Brain microvascular endothelial cell (primary cell): ENCODE results near the gene GJA4.
A peak's percentile ranks its signal among the peaks of the same experiment; 100 is the strongest.

Experiments
- DNase-seq: peaks from one replicate; pipeline ENCODE4 v3.0.0-alpha.2; 2020
- H3K27ac ChIP-seq: fragments of 250-450 bp; sonication (Bioruptor Pico); 2 replicates; pipeline ENCODE4 v1.5.1; 2020; ENCODE audit warnings: mild to moderate bottlenecking, moderate library complexity
- H3K27me3 ChIP-seq: fragments of 250-450 bp; sonication (Bioruptor Pico); replicated peaks from 2 replicates; pipeline ENCODE4 v1.5.1; 2020; ENCODE audit warnings: mild to moderate bottlenecking
- H3K36me3 ChIP-seq: fragments of 250-450 bp; sonication (Bioruptor Pico); replicated peaks from 2 replicates; pipeline ENCODE4 v1.5.1; 2020; ENCODE audit warnings: mild to moderate bottlenecking
- H3K4me3 ChIP-seq: 2 replicates; pipeline ENCODE4 v1.5.1; 2011; ENCODE audit warnings: low read depth, mild to moderate bottlenecking, control low read depth, low read length, moderate library complexity
- in situ Hi-C: cut with HindIII; loops from 2 replicates; pipeline ENCODE4 v1.10.0; 2017; ENCODE audit warnings: low sequenced_read_pairs, low pct_ligation_motif_present
- TF ChIP-seq, protein P1 (sequence below): IDR thresholded peaks from 2 replicates; pipeline ENCODE4 v1.5.1; 2011; ENCODE audit warnings: low read depth, mild to moderate bottlenecking, moderate library complexity, low read length, control low read depth, inconsistent platforms; ENCODE audit errors: missing control alignments

Gene GJA4

DNA sequence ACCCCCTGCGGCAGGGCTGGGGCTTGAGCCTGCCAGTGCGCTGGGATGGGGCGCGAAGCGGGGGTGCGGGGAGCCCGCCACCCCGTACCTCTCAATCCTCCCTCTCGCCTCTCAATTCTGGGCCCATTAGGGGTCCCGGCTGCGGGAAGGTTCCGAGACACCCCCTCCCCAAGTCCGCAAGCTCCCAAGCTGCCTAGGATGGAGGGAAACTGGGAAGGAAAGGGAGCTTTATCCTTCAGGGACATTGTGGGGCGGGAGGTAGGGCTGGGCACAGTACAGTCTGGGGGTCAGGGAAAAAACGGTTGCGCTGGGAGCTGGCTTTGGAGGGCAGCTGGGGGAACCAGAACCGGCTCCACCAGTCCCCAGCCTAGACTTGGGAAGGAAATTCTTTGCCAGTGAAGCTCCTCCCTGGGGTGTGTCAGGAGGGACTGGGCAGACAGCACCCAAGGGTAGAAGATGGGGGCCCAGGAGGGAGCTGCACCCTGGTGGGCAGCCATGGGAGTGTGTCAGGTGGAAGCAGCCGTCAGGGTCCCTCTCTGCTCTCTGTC is 10.9 kb upstream of the GJA4 start:
- TF ChIP-seq, protein P1, sequence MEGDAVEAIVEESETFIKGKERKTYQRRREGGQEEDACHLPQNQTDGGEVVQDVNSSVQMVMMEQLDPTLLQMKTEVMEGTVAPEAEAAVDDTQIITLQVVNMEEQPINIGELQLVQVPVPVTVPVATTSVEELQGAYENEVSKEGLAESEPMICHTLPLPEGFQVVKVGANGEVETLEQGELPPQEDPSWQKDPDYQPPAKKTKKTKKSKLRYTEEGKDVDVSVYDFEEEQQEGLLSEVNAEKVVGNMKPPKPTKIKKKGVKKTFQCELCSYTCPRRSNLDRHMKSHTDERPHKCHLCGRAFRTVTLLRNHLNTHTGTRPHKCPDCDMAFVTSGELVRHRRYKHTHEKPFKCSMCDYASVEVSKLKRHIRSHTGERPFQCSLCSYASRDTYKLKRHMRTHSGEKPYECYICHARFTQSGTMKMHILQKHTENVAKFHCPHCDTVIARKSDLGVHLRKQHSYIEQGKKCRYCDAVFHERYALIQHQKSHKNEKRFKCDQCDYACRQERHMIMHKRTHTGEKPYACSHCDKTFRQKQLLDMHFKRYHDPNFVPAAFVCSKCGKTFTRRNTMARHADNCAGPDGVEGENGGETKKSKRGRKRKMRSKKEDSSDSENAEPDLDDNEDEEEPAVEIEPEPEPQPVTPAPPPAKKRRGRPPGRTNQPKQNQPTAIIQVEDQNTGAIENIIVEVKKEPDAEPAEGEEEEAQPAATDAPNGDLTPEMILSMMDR = no peak
- Histone ChIP-seq H3K27me3 (peaks cover 30% of the 10 kb centered on the region), H3K27ac (no peak overlapping the region), H3K4me3 (no peak overlapping the region), H3K36me3 (no peaks in the 10 kb centered on the region)
- DNase-seq = no peak
- in situ Hi-C loops = no loop called here

DNA sequence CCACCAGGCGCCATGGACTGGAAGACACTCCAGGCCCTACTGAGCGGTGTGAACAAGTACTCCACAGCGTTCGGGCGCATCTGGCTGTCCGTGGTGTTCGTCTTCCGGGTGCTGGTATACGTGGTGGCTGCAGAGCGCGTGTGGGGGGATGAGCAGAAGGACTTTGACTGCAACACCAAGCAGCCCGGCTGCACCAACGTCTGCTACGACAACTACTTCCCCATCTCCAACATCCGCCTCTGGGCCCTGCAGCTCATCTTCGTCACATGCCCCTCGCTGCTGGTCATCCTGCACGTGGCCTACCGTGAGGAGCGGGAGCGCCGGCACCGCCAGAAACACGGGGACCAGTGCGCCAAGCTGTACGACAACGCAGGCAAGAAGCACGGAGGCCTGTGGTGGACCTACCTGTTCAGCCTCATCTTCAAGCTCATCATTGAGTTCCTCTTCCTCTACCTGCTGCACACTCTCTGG is 8.0 kb upstream of the GJA4 start:
- peaks cover 30% of the 10 kb centered on the region for H3K27me3 ChIP-seq
- in situ Hi-C loops = no loop called here

DNA sequence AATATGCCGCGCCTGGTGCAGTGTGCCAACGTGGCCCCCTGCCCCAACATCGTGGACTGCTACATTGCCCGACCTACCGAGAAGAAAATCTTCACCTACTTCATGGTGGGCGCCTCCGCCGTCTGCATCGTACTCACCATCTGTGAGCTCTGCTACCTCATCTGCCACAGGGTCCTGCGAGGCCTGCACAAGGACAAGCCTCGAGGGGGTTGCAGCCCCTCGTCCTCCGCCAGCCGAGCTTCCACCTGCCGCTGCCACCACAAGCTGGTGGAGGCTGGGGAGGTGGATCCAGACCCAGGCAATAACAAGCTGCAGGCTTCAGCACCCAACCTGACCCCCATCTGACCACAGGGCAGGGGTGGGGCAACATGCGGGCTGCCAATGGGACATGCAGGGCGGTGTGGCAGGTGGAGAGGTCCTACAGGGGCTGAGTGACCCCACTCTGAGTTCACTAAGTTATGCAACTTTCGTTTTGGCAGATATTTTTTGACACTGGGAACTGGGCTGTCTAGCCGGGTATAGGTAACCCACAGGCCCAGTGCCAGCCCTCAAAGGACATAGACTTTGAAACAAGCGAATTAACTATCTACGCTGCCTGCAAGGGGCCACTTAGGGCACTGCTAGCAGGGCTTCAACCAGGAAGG is 7.4 kb upstream of the GJA4 start:
- Histone ChIP-seq H3K4me3 (no peak overlapping the region), H3K27me3 (peaks cover 24% of the 10 kb centered on the region), H3K36me3 (no peaks in the 10 kb centered on the region), H3K27ac (no peak overlapping the region)
- in situ Hi-C loops = no loop called here
- DNase-seq = no peak
- TF ChIP-seq, protein P1 = no peak

More for the DNA sequence above, 8.0 kb upstream of the GJA4 start:
- Histone ChIP-seq H3K4me3 (no peak overlapping the region), H3K27ac (no peak overlapping the region), H3K36me3 (no peaks in the 10 kb centered on the region)
- DNase-seq = no peak
- TF ChIP-seq, protein P1 = no peak

DNA sequence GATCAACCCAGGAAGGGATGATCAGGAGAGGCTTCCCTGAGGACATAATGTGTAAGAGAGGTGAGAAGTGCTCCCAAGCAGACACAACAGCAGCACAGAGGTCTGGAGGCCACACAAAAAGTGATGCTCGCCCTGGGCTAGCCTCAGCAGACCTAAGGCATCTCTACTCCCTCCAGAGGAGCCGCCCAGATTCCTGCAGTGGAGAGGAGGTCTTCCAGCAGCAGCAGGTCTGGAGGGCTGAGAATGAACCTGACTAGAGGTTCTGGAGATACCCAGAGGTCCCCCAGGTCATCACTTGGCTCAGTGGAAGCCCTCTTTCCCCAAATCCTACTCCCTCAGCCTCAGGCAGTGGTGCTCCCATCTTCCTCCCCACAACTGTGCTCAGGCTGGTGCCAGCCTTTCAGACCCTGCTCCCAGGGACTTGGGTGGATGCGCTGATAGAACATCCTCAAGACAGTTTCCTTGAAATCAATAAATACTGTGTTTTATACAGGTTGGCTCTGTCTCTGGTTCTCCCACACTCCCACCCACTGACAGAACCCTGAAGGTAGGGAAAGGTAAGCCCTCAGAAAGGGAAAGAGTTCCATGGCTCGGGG is 6.8 kb upstream of the GJA4 start:
- DNase-seq = no peak
- H3K36me3 ChIP-seq = no peaks in the 10 kb centered on the region
- H3K27ac ChIP-seq = no peak overlapping the region
- TF ChIP-seq, protein P1 = no peak
- in situ Hi-C loops = no loop called here
- H3K27me3 ChIP-seq = peaks cover 18% of the 10 kb centered on the region
- no peak overlapping the region for H3K4me3 ChIP-seq

DNA sequence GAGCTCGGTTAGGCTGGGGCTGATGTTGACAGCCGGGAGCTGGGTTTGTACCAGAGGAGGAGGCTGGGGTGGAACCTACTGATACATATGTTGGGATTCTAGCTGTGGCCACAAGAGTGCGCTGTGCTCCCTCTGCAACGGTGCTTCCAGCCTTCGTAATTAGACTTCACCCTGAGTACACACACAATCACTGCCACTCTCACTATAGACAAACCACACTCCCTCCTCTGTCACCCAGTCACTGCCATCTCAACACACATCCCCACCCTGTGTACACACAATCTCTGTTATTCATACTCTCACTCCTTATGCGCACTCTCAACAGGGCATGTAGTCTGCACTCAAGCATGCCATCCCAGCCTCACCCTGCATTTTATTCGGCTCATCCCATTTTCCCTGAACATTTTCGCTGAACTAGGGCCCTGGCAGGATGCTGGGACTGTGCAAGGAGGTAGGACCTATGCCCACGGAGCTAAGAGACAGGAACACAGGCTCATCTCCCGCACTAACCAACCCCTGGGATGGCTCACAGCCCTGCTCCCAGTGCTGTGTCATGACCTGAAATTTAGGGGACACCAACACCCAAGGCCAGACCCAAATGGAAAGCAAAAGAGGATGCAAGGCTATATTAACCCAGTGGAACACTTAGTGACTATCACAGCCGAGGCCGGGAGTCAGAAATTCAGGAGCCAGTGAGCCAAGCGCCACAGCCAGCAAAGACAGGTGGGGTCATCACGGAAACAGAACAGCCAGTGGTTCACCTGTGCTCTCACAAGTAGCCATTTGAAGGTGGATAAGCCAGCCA is 6.1 kb upstream of the GJA4 start:
- Histone ChIP-seq H3K4me3 (no peak overlapping the region), H3K27me3 (peaks cover 10% of the 10 kb centered on the region), H3K27ac (no peak overlapping the region), H3K36me3 (no peaks in the 10 kb centered on the region)
- TF ChIP-seq, protein P1 = peak; percentile 94
- DNase-seq = peak; percentile 76
- in situ Hi-C loops = no loop called here
